HG03469 (cell line): ENCODE results near the gene SPINK8.
"Not testable (repeated sequence)": the region's sequence is repeated elsewhere in the genome, so short reads cannot be mapped to it uniquely, and the experiment has no call there.

Source experiments
- ATAC-seq: cut with Tn5 transposase; IDR thresholded peaks from one replicate; pipeline ENCODE4 v1.9.1; 2021; ENCODE audit warnings: mild to moderate bottlenecking, moderate library complexity, moderate number of reproducible peaks; ENCODE audit not compliant: unreplicated experiment

SPINK8 gene

DNA sequence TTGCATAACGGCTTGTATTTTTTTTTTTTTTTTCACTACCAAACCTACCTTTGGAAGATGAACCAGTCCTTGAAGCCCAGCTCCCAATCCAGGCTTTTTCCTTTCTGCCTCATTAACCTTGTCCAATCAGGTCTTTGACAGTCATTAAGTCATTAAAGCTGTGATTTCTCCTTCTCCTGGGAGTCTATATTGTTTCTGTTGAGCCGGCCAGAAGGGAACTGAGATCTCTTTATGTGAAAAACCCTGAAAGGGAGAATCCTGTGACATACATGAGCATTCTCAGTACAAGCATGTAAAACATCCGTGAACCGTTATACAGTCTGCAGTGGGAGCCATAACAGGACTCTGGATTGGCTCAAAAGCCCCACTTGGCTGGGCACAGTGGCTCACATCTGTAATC, 52.6 kb downstream of the SPINK8 start:
- no peak for ATAC-seq

DNA sequence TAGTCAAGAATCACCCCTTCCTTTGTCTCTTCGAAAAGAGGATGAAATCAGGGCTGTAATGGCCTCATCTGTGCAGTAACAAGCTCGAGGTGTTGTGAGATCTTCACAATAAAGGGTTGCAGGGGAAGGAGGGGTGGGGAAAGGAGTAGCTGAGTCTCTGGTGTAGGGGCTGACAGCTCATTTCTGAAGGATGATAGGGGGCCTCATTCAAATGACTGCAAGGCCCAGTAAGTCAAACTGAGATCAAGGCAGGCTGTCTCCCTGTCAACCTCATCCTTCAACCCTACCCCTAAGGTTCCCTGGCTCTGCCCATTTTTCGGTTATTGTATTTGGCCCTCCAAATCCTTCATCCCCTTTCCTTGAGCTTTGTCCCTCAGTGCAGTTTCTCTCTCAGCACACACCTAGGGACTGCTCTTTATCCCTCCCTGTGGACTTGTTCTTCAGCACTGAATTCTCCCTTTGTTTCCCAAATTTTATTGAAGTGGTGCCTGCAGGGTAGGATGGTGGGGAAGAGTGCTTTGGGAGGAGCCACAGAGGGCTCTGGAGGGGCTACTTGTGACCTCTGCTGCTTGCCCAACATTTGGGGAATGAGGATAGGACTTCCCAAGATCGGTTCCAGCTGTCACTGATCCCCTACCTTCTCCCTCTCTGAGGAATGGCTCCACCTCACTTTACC, 54.4 kb downstream of the SPINK8 start:
- ATAC-seq: no peak

GRCh38 chr3:48276911-48277641, 56.4 kb downstream of the SPINK8 start:
- ATAC-seq: no peak

GRCh38 chr3:48275287-48276027, 58.0 kb downstream of the SPINK8 start:
- no peak for ATAC-seq

DNA sequence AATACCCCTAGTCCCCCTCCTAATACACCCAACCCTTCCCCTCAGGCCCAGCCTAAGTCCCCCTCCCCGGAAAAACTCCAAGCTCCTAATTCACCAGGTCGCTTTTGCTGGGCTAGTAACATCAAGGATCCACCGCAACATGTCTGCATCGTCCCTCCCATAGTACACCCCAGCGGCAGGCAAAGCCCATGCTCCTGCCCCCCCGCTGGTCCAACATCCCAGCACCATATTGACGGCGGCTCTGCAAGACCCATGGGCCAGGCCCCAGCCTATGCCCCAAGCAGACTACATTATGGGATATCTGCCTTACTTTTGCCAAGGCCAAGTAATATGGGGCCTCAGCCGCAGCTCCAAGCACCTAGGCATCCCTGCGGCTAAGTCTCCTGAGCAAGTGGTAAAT, 59.0 kb downstream of the SPINK8 start:
- no peak for ATAC-seq

DNA sequence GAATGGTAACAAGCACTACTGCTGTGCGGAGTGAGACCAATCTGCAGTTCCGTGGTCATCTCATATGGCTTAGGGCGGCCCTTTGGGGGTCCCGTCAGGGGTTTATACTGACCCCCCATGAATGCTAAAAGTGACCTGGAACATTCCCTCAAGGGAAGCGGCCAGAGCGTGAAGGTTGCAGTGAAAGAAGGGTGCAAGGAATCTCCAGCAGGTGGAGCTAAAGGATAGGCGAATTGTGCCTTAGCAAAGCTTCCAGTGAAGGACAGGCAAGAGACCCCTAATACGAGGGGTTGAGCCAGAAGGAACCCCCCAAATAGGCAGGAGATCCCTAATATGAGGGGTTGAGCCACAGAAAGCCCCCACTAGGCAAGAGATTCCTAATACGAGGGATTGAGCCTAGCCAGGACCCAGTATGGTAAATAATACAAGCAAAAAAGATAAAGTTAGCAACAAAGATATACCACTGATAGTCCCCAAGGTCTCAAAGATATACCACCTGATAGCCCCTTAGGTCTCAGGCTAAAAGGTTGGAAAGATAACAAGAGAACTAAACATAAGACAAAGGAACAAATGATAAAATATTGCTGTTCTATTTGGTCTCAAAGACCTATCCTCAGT, 59.8 kb downstream of the SPINK8 start:
- no peak for ATAC-seq

DNA sequence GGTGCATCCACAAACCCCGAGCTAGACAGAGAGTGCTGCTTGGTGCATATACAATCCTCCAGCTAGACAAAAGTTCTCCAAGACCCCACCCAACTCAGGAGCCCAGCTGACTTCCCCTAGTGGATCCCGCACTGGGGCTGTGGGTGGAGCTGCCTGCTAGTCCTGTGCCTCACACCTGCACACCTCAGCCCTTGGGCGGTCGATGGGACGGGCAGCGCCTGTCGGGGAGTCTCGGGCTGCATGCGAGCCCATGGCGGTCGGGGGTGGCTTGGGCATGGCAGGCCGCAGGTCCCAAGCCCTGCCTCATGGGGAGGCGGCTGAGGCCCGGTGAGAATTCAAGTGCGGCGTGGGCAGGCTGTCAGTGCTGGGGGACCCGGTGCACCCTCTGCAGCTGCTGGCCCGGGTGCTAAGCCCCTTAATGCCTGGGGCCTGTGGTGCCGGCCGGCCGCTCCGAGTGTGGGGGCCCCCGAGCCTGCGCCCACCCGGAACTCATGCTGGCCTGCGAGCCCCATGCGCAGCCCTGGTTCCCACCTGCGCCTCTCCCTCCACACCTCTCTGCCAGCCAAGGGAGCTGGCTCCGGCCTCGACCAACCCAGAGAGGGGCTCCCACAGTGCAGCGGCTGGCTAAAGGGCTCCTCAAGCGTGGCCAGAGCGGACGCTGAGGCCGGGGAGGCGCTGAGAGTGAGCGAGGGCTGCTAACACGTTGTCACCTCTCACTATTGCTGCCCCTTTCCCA, 61.5 kb downstream of the SPINK8 start:
- ATAC-seq: no peak

- ATAC-seq: not testable (repeated sequence)
Observed at GRCh38 chr3:48271223-48271622, 62.2 kb downstream of the SPINK8 start.

- ATAC-seq: no peak
Observed at GRCh38 chr3:48270306-48270705, 63.2 kb downstream of the SPINK8 start.

GRCh38 chr3:48269592-48269991, 63.9 kb downstream of the SPINK8 start:
- no peak for ATAC-seq

DNA sequence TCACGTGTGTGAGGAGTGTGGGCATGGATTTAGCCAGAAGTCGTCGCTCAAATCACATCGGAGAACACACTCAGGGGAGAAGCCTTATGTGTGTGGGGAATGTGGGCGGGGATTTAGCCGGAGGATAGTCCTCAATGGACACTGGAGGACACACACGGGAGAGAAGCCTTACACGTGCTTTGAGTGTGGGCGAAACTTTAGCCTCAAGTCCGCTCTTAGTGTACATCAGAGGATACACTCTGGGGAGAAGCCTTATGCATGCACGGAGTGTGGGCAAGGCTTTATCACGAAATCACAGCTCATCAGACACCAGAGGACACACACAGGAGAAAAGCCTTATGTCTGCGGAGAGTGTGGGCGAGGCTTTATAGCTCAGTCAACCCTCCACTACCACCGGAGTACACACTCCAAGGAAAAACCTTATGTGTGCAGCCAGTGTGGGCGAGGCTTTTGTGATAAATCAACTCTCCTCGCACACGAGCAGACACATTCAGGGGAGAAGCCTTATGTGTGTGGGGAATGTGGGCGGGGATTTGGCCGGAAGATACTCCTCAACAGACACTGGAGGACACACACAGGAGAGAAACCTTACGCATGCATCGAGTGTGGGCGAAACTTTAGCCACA, 64.4 kb downstream of the SPINK8 start:
- no peak for ATAC-seq

DNA sequence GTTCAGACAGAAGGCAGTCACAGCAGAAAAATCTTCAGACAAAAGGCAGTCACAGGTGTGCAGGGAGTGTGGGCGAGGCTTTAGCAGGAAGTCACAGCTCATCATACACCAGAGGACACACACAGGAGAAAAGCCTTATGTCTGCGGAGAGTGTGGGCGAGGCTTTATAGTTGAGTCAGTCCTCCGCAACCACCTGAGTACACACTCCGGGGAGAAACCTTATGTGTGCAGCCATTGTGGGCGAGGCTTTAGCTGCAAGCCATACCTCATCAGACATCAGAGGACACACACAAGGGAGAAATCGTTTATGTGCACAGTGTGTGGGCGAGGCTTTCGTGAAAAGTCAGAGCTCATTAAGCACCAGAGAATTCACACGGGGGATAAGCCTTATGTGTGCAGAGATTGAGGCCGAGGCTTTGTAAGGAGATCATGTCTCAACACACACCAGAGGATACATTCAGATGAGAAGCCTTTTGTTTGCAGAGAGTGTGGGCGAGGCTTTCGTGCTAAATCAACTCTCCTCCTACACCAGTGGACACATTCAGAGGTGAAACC, 65.0 kb downstream of the SPINK8 start:
- peak; percentile 53 for ATAC-seq

DNA sequence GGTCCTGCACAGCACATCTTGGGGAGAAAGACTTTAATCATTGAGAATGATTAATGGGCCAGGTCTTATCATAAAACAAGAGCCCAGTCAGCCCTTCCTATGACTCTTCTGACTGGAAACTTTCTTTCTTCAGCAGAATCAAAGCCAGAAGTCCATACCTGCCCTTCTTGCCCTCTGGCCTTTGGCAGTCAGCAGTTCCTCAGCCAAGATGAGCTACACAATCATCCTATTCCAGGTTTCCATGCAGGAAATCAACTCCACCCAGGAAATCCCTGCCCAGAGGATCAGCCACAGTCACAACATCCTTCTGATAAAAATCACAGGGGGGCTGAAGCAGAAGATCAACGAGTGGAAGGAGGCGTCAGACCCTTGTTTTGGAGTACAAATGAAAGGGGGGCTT, 65.7 kb downstream of the SPINK8 start:
- no peak for ATAC-seq

GRCh38 chr3:48258530-48258929, 74.9 kb downstream of the SPINK8 start:
- ATAC-seq: no peak
